LNCAP (cell line): ENCODE data around the gene GALNS.

Experiments used
- CTCF ChIP-seq: fragments of 450-650 bp; IDR thresholded peaks from 2 replicates; pipeline ENCODE4 v1.5.1; 2017; ENCODE audit warnings: mild to moderate bottlenecking

The GALNS gene

GRCh38 chr16:88868974-88869672 lies 12.4 kb upstream of the GALNS start:
- no peak for TF ChIP-seq CTCF

- TF ChIP-seq CTCF, result no peak
Observed at GRCh38 chr16:88867581-88868246, 11.0 kb upstream of the GALNS start.

- no peak for TF ChIP-seq CTCF
Observed at GRCh38 chr16:88866151-88866920, 9.6 kb upstream of the GALNS start, which contains the start of gene PABPN1L. PABPN1L (minus strand) TSS chr16:88866660; CDS start chr16:88866606, 54 bp downstream.

- TF ChIP-seq CTCF, result no peak
Observed at GRCh38 chr16:88865742-88866141, 9.0 kb upstream of the GALNS start.

- TF ChIP-seq CTCF, result no peak
Observed at GRCh38 chr16:88865310-88865709, 8.6 kb upstream of the GALNS start.

- no peak for TF ChIP-seq CTCF
Observed at GRCh38 chr16:88864521-88864920, 7.8 kb upstream of the GALNS start.

- TF ChIP-seq CTCF, result no peak
Observed at GRCh38 chr16:88864099-88864498, 7.4 kb upstream of the GALNS start.
